ENCODE data around the gene GPSM1. TPM values are rescaled to one million over a fixed set of nuclear protein-coding genes. Genes with fewer than 3 reads are reported as not detected.

GPSM1 gene
- total and polyA plus RNA-seq, 4 donors, result 29.2 to 116 (median 92.1) TPM

- WGBS (ENCODE audit: insufficient coverage), result 89% methylated on average over 17 of the region's 17 CpGs
- no peak overlapping the region for H3K4me3 ChIP-seq (ENCODE audit: low read depth, low read length)
- H3K9me3 ChIP-seq (ENCODE audit: control insufficient read depth, insufficient read depth, low read length), result no peaks in the 10 kb centered on the region
- DNase-seq (ENCODE audit: low read depth in 4 of 6, low spot score in 6 of 6), result no peak
- no peaks in the 10 kb centered on the region for H3K27me3 ChIP-seq (ENCODE audit: control insufficient read depth, insufficient read depth, low read length)
- peaks cover 49% of the 10 kb centered on the region for H3K4me1 ChIP-seq (ENCODE audit: control insufficient read depth, insufficient read depth, low read length)
- peaks cover 4% of the 10 kb centered on the region for H3K36me3 ChIP-seq (ENCODE audit: control insufficient read depth, insufficient read depth, low read length)
- H3K27ac ChIP-seq (ENCODE audit: low read depth, low read length), result no peak overlapping the region
These were observed 4.0 kb upstream of the GPSM1 start for GRCh38 chr9:136323371-136323789.

GRCh38 chr9:136324501-136325300 lies 2.6 kb upstream of the GPSM1 start:
- H3K4me1 ChIP-seq (ENCODE audit: control insufficient read depth, insufficient read depth, low read length), result peaks cover 62% of the 10 kb centered on the region

GRCh38 chr9:136325358-136325757 lies 2.0 kb upstream of the GPSM1 start:
- no peak for DNase-seq (ENCODE audit: low read depth in 4 of 6, low spot score in 6 of 6)
- no peaks in the 10 kb centered on the region for H3K27me3 ChIP-seq (ENCODE audit: control insufficient read depth, insufficient read depth, low read length)
- H3K4me3 ChIP-seq (ENCODE audit: low read depth, low read length), result no peak overlapping the region
- H3K27ac ChIP-seq (ENCODE audit: low read depth, low read length), result peak overlapping the region; percentile 84
- peaks cover 23% of the 10 kb centered on the region for H3K36me3 ChIP-seq (ENCODE audit: control insufficient read depth, insufficient read depth, low read length)
- WGBS (ENCODE audit: insufficient coverage), result 92% methylated on average over 13 of the region's 13 CpGs
- no peaks in the 10 kb centered on the region for H3K9me3 ChIP-seq (ENCODE audit: control insufficient read depth, insufficient read depth, low read length)
- H3K4me1 ChIP-seq (ENCODE audit: control insufficient read depth, insufficient read depth, low read length), result peaks cover 69% of the 10 kb centered on the region

More at GRCh38 chr9:136324501-136325300, 2.6 kb upstream of the GPSM1 start:
- H3K27me3 ChIP-seq (ENCODE audit: control insufficient read depth, insufficient read depth, low read length), result no peaks in the 10 kb centered on the region
- peak overlapping the region; percentile 16 for H3K27ac ChIP-seq (ENCODE audit: low read depth, low read length)
- no peak overlapping the region for H3K4me3 ChIP-seq (ENCODE audit: low read depth, low read length)
- H3K36me3 ChIP-seq (ENCODE audit: control insufficient read depth, insufficient read depth, low read length), result peaks cover 16% of the 10 kb centered on the region
- WGBS (ENCODE audit: insufficient coverage), result 60% methylated on average over 21 of the region's 24 CpGs
- H3K9me3 ChIP-seq (ENCODE audit: control insufficient read depth, insufficient read depth, low read length), result no peaks in the 10 kb centered on the region
- no peak for DNase-seq (ENCODE audit: low read depth in 4 of 6, low spot score in 6 of 6)

GRCh38 chr9:136326061-136326760 lies 1.1 kb upstream of the GPSM1 start:
- peak in 2 of 6 donors; percentile 42 to 80 for DNase-seq (ENCODE audit: low read depth in 4 of 6, low spot score in 6 of 6)
- H3K4me3 ChIP-seq (ENCODE audit: low read depth, low read length), result peak overlapping the region; percentile 31
- peaks cover 77% of the 10 kb centered on the region for H3K4me1 ChIP-seq (ENCODE audit: control insufficient read depth, insufficient read depth, low read length)
- no peaks in the 10 kb centered on the region for H3K27me3 ChIP-seq (ENCODE audit: control insufficient read depth, insufficient read depth, low read length)
- WGBS (ENCODE audit: insufficient coverage), result 43% methylated on average over 24 of the region's 28 CpGs
- peak overlapping the region; percentile 84 for H3K27ac ChIP-seq (ENCODE audit: low read depth, low read length)
- no peaks in the 10 kb centered on the region for H3K9me3 ChIP-seq (ENCODE audit: control insufficient read depth, insufficient read depth, low read length)
- peaks cover 31% of the 10 kb centered on the region for H3K36me3 ChIP-seq (ENCODE audit: control insufficient read depth, insufficient read depth, low read length)

GRCh38 chr9:136326761-136327303 lies 507 bp upstream of the GPSM1 start:
- Histone ChIP-seq H3K27ac (ENCODE audit: low read depth, low read length) (peak overlapping the region; percentile 84), H3K27me3 (ENCODE audit: control insufficient read depth, insufficient read depth, low read length) (no peaks in the 10 kb centered on the region), H3K9me3 (ENCODE audit: control insufficient read depth, insufficient read depth, low read length) (no peaks in the 10 kb centered on the region), H3K4me3 (ENCODE audit: low read depth, low read length) (peak overlapping the region; percentile 31), H3K4me1 (ENCODE audit: control insufficient read depth, insufficient read depth, low read length) (peaks cover 82% of the 10 kb centered on the region), H3K36me3 (ENCODE audit: control insufficient read depth, insufficient read depth, low read length) (peaks cover 37% of the 10 kb centered on the region)
- no peak for DNase-seq (ENCODE audit: low read depth in 4 of 6, low spot score in 6 of 6)
- WGBS (ENCODE audit: insufficient coverage), result 40% methylated on average over 11 of the region's 17 CpGs

GRCh38 chr9:136328011-136328621 lies 777 bp downstream of the GPSM1 start:
- peak in 1 of 6 donors; percentile 19 for DNase-seq (ENCODE audit: low read depth in 4 of 6, low spot score in 6 of 6)
- peak overlapping the region; percentile 87 for H3K27ac ChIP-seq (ENCODE audit: low read depth, low read length)
- peaks cover 50% of the 10 kb centered on the region for H3K36me3 ChIP-seq (ENCODE audit: control insufficient read depth, insufficient read depth, low read length)
- peaks cover 84% of the 10 kb centered on the region for H3K4me1 ChIP-seq (ENCODE audit: control insufficient read depth, insufficient read depth, low read length)
- no peaks in the 10 kb centered on the region for H3K9me3 ChIP-seq (ENCODE audit: control insufficient read depth, insufficient read depth, low read length)
- H3K4me3 ChIP-seq (ENCODE audit: low read depth, low read length), result peak overlapping the region; percentile 63
- WGBS (ENCODE audit: insufficient coverage), result 10% methylated on average over 13 of the region's 13 CpGs
- no peaks in the 10 kb centered on the region for H3K27me3 ChIP-seq (ENCODE audit: control insufficient read depth, insufficient read depth, low read length)

- no peaks in the 10 kb centered on the region for H3K27me3 ChIP-seq (ENCODE audit: control insufficient read depth, insufficient read depth, low read length)
- H3K9me3 ChIP-seq (ENCODE audit: control insufficient read depth, insufficient read depth, low read length), result no peaks in the 10 kb centered on the region
- peaks cover 55% of the 10 kb centered on the region for H3K36me3 ChIP-seq (ENCODE audit: control insufficient read depth, insufficient read depth, low read length)
- DNase-seq (ENCODE audit: low read depth in 4 of 6, low spot score in 6 of 6), result peak in 2 of 6 donors; percentile 76 to 85
- H3K27ac ChIP-seq (ENCODE audit: low read depth, low read length), result peak overlapping the region; percentile 87
- WGBS (ENCODE audit: insufficient coverage), result 3% methylated on average over 15 of the region's 15 CpGs
- peaks cover 79% of the 10 kb centered on the region for H3K4me1 ChIP-seq (ENCODE audit: control insufficient read depth, insufficient read depth, low read length)
- H3K4me3 ChIP-seq (ENCODE audit: low read depth, low read length), result peak overlapping the region; percentile 63
These were observed 1.3 kb downstream of the GPSM1 start for GRCh38 chr9:136328622-136329041.

- Histone ChIP-seq H3K27me3 (ENCODE audit: control insufficient read depth, insufficient read depth, low read length) (no peaks in the 10 kb centered on the region), H3K27ac (ENCODE audit: low read depth, low read length) (peak overlapping the region; percentile 87), H3K36me3 (ENCODE audit: control insufficient read depth, insufficient read depth, low read length) (peaks cover 61% of the 10 kb centered on the region), H3K4me1 (ENCODE audit: control insufficient read depth, insufficient read depth, low read length) (peaks cover 73% of the 10 kb centered on the region), H3K9me3 (ENCODE audit: control insufficient read depth, insufficient read depth, low read length) (no peaks in the 10 kb centered on the region), H3K4me3 (ENCODE audit: low read depth, low read length) (peak overlapping the region; percentile 63)
- 41% methylated on average over 17 of the region's 19 CpGs for WGBS (ENCODE audit: insufficient coverage)
- DNase-seq (ENCODE audit: low read depth in 4 of 6, low spot score in 6 of 6), result no peak
These were observed 1.9 kb downstream of the GPSM1 start for GRCh38 chr9:136329211-136329627.

- Histone ChIP-seq H3K4me1 (ENCODE audit: control insufficient read depth, insufficient read depth, low read length) (peaks cover 67% of the 10 kb centered on the region), H3K27me3 (ENCODE audit: control insufficient read depth, insufficient read depth, low read length) (no peaks in the 10 kb centered on the region), H3K27ac (ENCODE audit: low read depth, low read length) (peak overlapping the region; percentile 87), H3K4me3 (ENCODE audit: low read depth, low read length) (no peak overlapping the region), H3K36me3 (ENCODE audit: control insufficient read depth, insufficient read depth, low read length) (peaks cover 67% of the 10 kb centered on the region), H3K9me3 (ENCODE audit: control insufficient read depth, insufficient read depth, low read length) (no peaks in the 10 kb centered on the region)
- no peak for DNase-seq (ENCODE audit: low read depth in 4 of 6, low spot score in 6 of 6)
- 89% methylated on average over 23 of the region's 23 CpGs for WGBS (ENCODE audit: insufficient coverage)
These were observed 2.5 kb downstream of the GPSM1 start for GRCh38 chr9:136329636-136330405.
